HepG2 (cell line): Measurements from ENCODE around the gene SPINK4. TPM values are rescaled to one million over a fixed set of nuclear protein-coding genes. Genes with fewer than 3 reads are reported as not detected.

Source experiments
- CHD4 ChIP-seq: fragments of 200-600 bp; sonication (generic); IDR thresholded peaks from 2 replicates; pipeline ENCODE4 v1.7.0; 2017; ENCODE audit warnings: mild to moderate bottlenecking, low read length, borderline replicate concordance
- FOXA3 ChIP-seq: IDR thresholded peaks from 2 replicates; pipeline ENCODE4 v1.6.1; 2016; ENCODE audit warnings: missing genetic modification reagents, missing compliant biosample characterization
- FOXO1 ChIP-seq: sonication (generic); formaldehyde crosslinking; IDR thresholded peaks from 2 replicates; pipeline ENCODE4 v1.4.0; 2020; ENCODE audit warnings: missing genetic modification reagents
- MAX ChIP-seq: IDR thresholded peaks from 2 replicates; pipeline ENCODE4 v1.6.1; 2012; ENCODE audit warnings: inconsistent platforms
- RORA ChIP-seq: sonication (generic); formaldehyde crosslinking; IDR thresholded peaks from 2 replicates; pipeline ENCODE4 v1.5.0; 2020; ENCODE audit warnings: mild to moderate bottlenecking, missing genetic modification reagents, moderate library complexity
- SMARCE1 ChIP-seq: fragments of 450-650 bp; IDR thresholded peaks from 2 replicates; pipeline ENCODE4 v1.6.1; 2017; ENCODE audit warnings: borderline replicate concordance
- ZBTB3 ChIP-seq: sonication (generic); formaldehyde crosslinking; IDR thresholded peaks from 2 replicates; pipeline ENCODE4 v1.4.0; 2020; ENCODE audit warnings: low read depth, mild to moderate bottlenecking, moderate library complexity, missing genetic modification reagents, borderline replicate concordance
- ZC3H13 ChIP-seq: sonication (generic); formaldehyde crosslinking; IDR thresholded peaks from 2 replicates; pipeline ENCODE4 v1.8.1; 2023; ENCODE audit warnings: mild to moderate bottlenecking, missing genetic modification reagents, moderate library complexity
- ZNF296 ChIP-seq: sonication (generic); formaldehyde crosslinking; conservative IDR thresholded peaks from 2 replicates; pipeline ENCODE4 v1.5.0; 2020; ENCODE audit warnings: mild to moderate bottlenecking, missing genetic modification reagents
- ZNF414 ChIP-seq: sonication (generic); formaldehyde crosslinking; IDR thresholded peaks from 2 replicates; pipeline ENCODE4 v1.5.0; 2020; ENCODE audit warnings: missing genetic modification reagents
- ZNF430 ChIP-seq: sonication (generic); formaldehyde crosslinking; IDR thresholded peaks from 2 replicates; pipeline ENCODE4 v1.9.0; 2021; ENCODE audit warnings: mild to moderate bottlenecking, missing genetic modification reagents
- ZNF704 ChIP-seq: sonication (generic); formaldehyde crosslinking; IDR thresholded peaks from 2 replicates; pipeline ENCODE4 v1.8.1; 2023; ENCODE audit warnings: mild to moderate bottlenecking, inconsistent platforms, moderate library complexity, missing genetic modification reagents, borderline replicate concordance
- ZNF772 ChIP-seq: sonication (generic); formaldehyde crosslinking; IDR thresholded peaks from 2 replicates; pipeline ENCODE4 v1.5.0; 2020; ENCODE audit warnings: mild to moderate bottlenecking, missing genetic modification reagents
- polyA plus RNA-seq, 8 experiments: library from polyadenylated mRNA; depleted of rRNA in 3 of 8; stranded (reverse) in 7 of 8; unstranded in 1 of 8; fragments of >200 nt; fragmentation: Illumina TruSeq in 4 of 8; extraction: Trizol in 4 of 8; gene quantifications; 2 replicates each; pipeline versions ENCODE4 v1.2.1 to v1.2.3, GENCODE V29; 2011 to 2016; ENCODE audit warnings: low read depth in 4 of 8, missing spikeins in 1 of 8, mixed read lengths in 1 of 8; ENCODE audit not compliant: insufficient read depth in 1 of 8
- total RNA-seq, 5 experiments: library from RNA; depleted of rRNA; stranded (reverse); fragments of >200 nt; fragmentation: Illumina TruSeq; extraction: Trizol; gene quantifications; 2 replicates each; pipeline ENCODE4 v1.2.3, GENCODE V29; 2016; ENCODE audit warnings: low read depth in 1 of 5
- TF ChIP-seq, protein P1 (sequence below): fragments of 450-650 bp; IDR thresholded peaks from 2 replicates; pipeline ENCODE4 v1.6.1; 2016
- TF ChIP-seq, protein P2 (sequence below): sonication (generic); formaldehyde crosslinking; IDR thresholded peaks from 2 replicates; pipeline ENCODE4 v1.5.1; 2020; ENCODE audit warnings: mild to moderate bottlenecking, missing genetic modification reagents, moderate library complexity

Gene SPINK4
- total and polyA plus RNA-seq, 2 of the 13 experiments (the other 11 are each of a cell fraction or from before 2014, with no cell fraction given), result 0.53 to 3.4 TPM

DNA sequence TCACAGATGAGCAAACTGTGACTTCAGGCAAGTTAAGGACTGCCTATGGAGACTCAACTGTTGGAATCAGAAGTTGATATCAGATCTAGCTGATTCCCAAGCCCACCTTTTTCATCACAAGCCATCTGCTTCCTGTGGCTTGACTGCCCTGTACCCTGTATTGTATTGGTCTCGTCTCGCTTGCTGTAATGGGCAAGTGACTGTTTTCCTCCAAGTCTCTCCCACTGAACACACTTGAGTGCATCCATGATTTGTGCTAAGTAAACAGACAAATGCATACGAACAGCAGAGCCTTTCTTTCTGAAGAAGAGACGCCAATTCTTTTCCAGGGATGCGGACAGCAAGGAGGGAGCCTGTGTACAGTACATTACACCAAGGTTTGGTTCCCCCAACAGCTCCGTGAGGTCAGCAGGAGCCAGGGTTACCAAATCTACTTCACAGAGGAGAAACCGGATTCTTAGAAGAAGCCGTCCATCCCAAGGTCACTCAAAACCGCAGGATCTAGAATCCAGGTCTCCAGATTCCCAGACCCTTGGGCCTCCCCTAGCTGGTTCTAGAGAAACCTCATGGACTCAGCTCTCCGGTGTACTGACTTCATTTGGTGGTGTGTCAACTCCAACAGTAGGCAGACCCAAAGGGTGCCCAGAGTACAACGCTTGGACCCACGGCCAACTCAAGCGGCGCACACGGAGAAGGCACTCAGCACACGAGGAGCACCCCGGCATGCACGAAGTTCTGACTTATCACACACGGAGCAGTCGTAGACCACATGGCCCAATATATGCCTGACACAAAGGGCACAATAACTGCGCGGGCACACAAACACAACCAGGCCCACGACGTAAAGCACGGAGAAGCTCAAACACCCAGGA lies 23.4 kb downstream of the SPINK4 start (continued):
- TF ChIP-seq, protein P1, sequence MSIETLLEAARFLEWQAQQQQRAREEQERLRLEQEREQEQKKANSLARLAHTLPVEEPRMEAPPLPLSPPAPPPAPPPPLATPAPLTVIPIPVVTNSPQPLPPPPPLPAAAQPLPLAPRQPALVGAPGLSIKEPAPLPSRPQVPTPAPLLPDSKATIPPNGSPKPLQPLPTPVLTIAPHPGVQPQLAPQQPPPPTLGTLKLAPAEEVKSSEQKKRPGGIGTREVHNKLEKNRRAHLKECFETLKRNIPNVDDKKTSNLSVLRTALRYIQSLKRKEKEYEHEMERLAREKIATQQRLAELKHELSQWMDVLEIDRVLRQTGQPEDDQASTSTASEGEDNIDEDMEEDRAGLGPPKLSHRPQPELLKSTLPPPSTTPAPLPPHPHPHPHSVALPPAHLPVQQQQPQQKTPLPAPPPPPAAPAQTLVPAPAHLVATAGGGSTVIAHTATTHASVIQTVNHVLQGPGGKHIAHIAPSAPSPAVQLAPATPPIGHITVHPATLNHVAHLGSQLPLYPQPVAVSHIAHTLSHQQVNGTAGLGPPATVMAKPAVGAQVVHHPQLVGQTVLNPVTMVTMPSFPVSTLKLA, result peak; percentile 32
- no peak for TF ChIP-seq ZBTB3
- TF ChIP-seq ZNF704 (CRISPR knock-in tag), result no peak
- TF ChIP-seq FOXO1 (CRISPR knock-in tag), result 0 out of 2 replicates have a peak, but pooled peaks have one; percentile 15
- TF ChIP-seq, protein P2, sequence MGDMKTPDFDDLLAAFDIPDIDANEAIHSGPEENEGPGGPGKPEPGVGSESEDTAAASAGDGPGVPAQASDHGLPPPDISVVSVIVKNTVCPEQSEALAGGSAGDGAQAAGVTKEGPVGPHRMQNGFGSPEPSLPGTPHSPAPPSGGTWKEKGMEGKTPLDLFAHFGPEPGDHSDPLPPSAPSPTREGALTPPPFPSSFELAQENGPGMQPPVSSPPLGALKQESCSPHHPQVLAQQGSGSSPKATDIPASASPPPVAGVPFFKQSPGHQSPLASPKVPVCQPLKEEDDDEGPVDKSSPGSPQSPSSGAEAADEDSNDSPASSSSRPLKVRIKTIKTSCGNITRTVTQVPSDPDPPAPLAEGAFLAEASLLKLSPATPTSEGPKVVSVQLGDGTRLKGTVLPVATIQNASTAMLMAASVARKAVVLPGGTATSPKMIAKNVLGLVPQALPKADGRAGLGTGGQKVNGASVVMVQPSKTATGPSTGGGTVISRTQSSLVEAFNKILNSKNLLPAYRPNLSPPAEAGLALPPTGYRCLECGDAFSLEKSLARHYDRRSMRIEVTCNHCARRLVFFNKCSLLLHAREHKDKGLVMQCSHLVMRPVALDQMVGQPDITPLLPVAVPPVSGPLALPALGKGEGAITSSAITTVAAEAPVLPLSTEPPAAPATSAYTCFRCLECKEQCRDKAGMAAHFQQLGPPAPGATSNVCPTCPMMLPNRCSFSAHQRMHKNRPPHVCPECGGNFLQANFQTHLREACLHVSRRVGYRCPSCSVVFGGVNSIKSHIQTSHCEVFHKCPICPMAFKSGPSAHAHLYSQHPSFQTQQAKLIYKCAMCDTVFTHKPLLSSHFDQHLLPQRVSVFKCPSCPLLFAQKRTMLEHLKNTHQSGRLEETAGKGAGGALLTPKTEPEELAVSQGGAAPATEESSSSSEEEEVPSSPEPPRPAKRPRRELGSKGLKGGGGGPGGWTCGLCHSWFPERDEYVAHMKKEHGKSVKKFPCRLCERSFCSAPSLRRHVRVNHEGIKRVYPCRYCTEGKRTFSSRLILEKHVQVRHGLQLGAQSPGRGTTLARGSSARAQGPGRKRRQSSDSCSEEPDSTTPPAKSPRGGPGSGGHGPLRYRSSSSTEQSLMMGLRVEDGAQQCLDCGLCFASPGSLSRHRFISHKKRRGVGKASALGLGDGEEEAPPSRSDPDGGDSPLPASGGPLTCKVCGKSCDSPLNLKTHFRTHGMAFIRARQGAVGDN (CRISPR knock-in tag), result peak; percentile 64
- peak; percentile 78; the same call in 1 of the 2 replicates for TF ChIP-seq ZC3H13 (CRISPR knock-in tag)
- no peak for TF ChIP-seq CHD4
- TF ChIP-seq RORA (CRISPR knock-in tag), result no peak
- TF ChIP-seq ZNF296 (CRISPR knock-in tag), result 0 out of 2 replicates have a peak, but pooled peaks have one; percentile 27
- TF ChIP-seq MAX, result peak; percentile 49
- TF ChIP-seq ZNF414, result 0 out of 2 replicates have a peak, but pooled peaks have one; percentile 60
- TF ChIP-seq FOXA3 (CRISPR knock-in tag), result 0 out of 2 replicates have a peak, but pooled peaks have one; percentile 10
- TF ChIP-seq SMARCE1, result no peak
- 0 out of 2 replicates have a peak, but pooled peaks have one; percentile 28 for TF ChIP-seq ZNF430 (CRISPR knock-in tag)
- peak; percentile 20; the same call in 1 of the 2 replicates for TF ChIP-seq ZNF772 (CRISPR knock-in tag)
